PC-9 (cell line): Measurements from ENCODE around the gene RBBP9. TPM values are rescaled to one million over a fixed set of nuclear protein-coding genes. Genes with fewer than 3 reads are reported as not detected.

Experiments used
- BruUV-seq: library from RNA; stranded (reverse); fragments of 400-500 nt; replicated peaks from 2 replicates; lab custom pipeline; 2021; lab: Mats Ljungman, UMichigan
- CTCF ChIA-PET: fragments of 300-600 bp; sonication (Branson Sonifier 250); formaldehyde crosslinking; loops from one replicate; lab custom pipeline; 2022; ENCODE audit warnings: antibody characterized with exemption; lab: Charles Lee
- POLR2A ChIA-PET: fragments of 300-600 bp; sonication (Branson Sonifier 250); formaldehyde crosslinking; loops from one replicate; lab custom pipeline; 2022; ENCODE audit warnings: antibody characterized with exemption; ENCODE audit not compliant: unreplicated experiment; lab: Charles Lee
- DNase-seq, 2 experiments: peaks; one replicate each; pipeline versions ENCODE4 v3.0.0 to v3.0.0-alpha.2; 2015 to 2022; ENCODE audit warnings: mixed read lengths in 1 of 2
- H2AFZ ChIP-seq: fragments of 200-600 bp; sonication (generic); 2 replicates; pipeline ENCODE4 v1.8.1; 2017; ENCODE audit warnings: antibody characterized with exemption
- H3F3A ChIP-seq: fragments of 200-600 bp; sonication (generic); 2 replicates; pipeline ENCODE4 v1.8.1; 2017; ENCODE audit warnings: antibody characterized with exemption, mild to moderate bottlenecking, low read depth; ENCODE audit not compliant: insufficient read depth
- H3K27ac ChIP-seq: fragments of 200-600 bp; sonication (generic); 2 replicates; pipeline ENCODE4 v1.6.1; 2016; ENCODE audit warnings: mixed run types
- H3K27me3 ChIP-seq: fragments of 200-600 bp; sonication (generic); 2 replicates; pipeline ENCODE4 v1.6.1; 2016; ENCODE audit warnings: low read depth, mixed run types; ENCODE audit not compliant: insufficient read depth
- H3K36me3 ChIP-seq: fragments of 200-600 bp; sonication (generic); 2 replicates; pipeline ENCODE4 v1.6.1; 2016; ENCODE audit warnings: low read depth, mixed run types
- H3K4me1 ChIP-seq: fragments of 200-600 bp; sonication (generic); replicated peaks from 2 replicates; pipeline ENCODE4 v1.6.1; 2016; ENCODE audit warnings: mixed run types; ENCODE audit not compliant: insufficient read depth
- H3K4me2 ChIP-seq: fragments of 200-600 bp; sonication (generic); 2 replicates; pipeline ENCODE4 v1.6.1; 2017; ENCODE audit warnings: mixed run types
- H3K4me3 ChIP-seq: fragments of 200-600 bp; sonication (generic); 2 replicates; pipeline ENCODE4 v1.6.1; 2016; ENCODE audit warnings: mixed run types
- H3K79me2 ChIP-seq: fragments of 200-600 bp; sonication (generic); 2 replicates; pipeline ENCODE4 v1.6.1; 2017; ENCODE audit warnings: low read depth, mixed run types
- H3K9me2 ChIP-seq: fragments of 200-600 bp; sonication (generic); 2 replicates; pipeline ENCODE4 v1.8.1; 2017; ENCODE audit warnings: mild to moderate bottlenecking; ENCODE audit not compliant: insufficient read depth
- H3K9me3 ChIP-seq: fragments of 200-600 bp; sonication (generic); 2 replicates; pipeline ENCODE4 v1.8.1; 2016; ENCODE audit warnings: low read depth; ENCODE audit not compliant: insufficient read depth
- H4K20me1 ChIP-seq: fragments of 200-600 bp; sonication (generic); 2 replicates; pipeline ENCODE4 v1.8.1; 2017; ENCODE audit not compliant: insufficient read depth
- CTCF ChIP-seq: fragments of 200-600 bp; sonication (generic); conservative IDR thresholded peaks from 2 replicates; pipeline ENCODE4 v1.6.1; 2017; ENCODE audit warnings: mixed run types, antibody characterized with exemption, mild to moderate bottlenecking, moderate library complexity
- EZH2 ChIP-seq: fragments of 200-600 bp; sonication (generic); IDR thresholded peaks from 2 replicates; pipeline ENCODE4 v1.8.0; 2017; ENCODE audit warnings: antibody characterized with exemption, low read depth
- intact Hi-C: fragments of 100-400 bp; cut with micrococcal nuclease; formaldehyde crosslinking; loops from one replicate; pipeline ENCODE4 v1.10.0; 2022; ENCODE audit not compliant: unreplicated experiment
- total RNA-seq: library from RNA; stranded (reverse); gene quantifications from 2 replicates; pipeline ENCODE4 v1.2.3, GENCODE V29; 2021

RBBP9 gene
- total RNA-seq, 1 experiment from 2014 or later: 29.5 TPM

GRCh38 chr20:18477821-18478220 is 19.2 kb downstream of the RBBP9 start:
- no peak overlapping the region for H3K4me2 ChIP-seq
- H3K79me2 ChIP-seq: no peaks in the 10 kb centered on the region
- TF ChIP-seq CTCF (no peak), EZH2 (no peak)
- peaks cover 15% of the 10 kb centered on the region; the same call in 1 of the 2 replicates for H3K36me3 ChIP-seq
- H3K4me1 ChIP-seq: no peaks in the 10 kb centered on the region
- H2AFZ ChIP-seq: no peak overlapping the region
- no peaks in the 10 kb centered on the region for H3K9me3 ChIP-seq
- no TSS peak for BruUV-seq
- POLR2A ChIA-PET: no interaction called here
- no peak overlapping the region for H3K4me3 ChIP-seq
- DNase-seq: no peak
- no peak overlapping the region for H3K27ac ChIP-seq
- intact Hi-C loops: no loop called here
- H3K27me3 ChIP-seq: no peaks in the 10 kb centered on the region
- no peaks in the 10 kb centered on the region for H3F3A ChIP-seq
- no peaks in the 10 kb centered on the region; the same call in 1 of the 2 replicates for H4K20me1 ChIP-seq
- CTCF ChIA-PET: no interaction called here
- H3K9me2 ChIP-seq: no peaks in the 10 kb centered on the region

DNA sequence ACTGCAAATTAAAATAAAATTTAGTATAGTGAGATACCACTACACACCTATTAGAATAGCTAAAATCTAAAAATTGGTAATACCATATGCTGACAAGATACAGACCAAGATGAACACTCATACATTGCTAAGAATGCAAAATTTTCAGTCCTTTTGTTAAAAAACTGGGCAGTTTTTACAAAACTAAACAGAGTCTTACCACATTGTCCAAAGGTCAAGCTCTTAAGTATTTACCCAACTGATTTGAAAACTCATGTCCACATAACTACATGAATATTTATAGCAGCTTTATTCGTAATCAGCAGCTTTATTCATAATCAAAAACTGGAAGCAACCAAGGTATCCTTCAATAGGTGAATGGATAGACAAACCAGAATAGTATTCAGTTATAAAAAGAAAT is 19.8 kb downstream of the RBBP9 start:
- Histone ChIP-seq H3K4me3 (no peak overlapping the region), H3K4me1 (no peaks in the 10 kb centered on the region), H4K20me1 (no peaks in the 10 kb centered on the region; the same call in 1 of the 2 replicates), H3K4me2 (no peak overlapping the region), H3K9me3 (no peaks in the 10 kb centered on the region), H3K27me3 (no peaks in the 10 kb centered on the region), H2AFZ (no peak overlapping the region), H3K79me2 (no peaks in the 10 kb centered on the region), H3K9me2 (no peaks in the 10 kb centered on the region), H3F3A (no peaks in the 10 kb centered on the region), H3K36me3 (peaks cover 15% of the 10 kb centered on the region; the same call in 1 of the 2 replicates), H3K27ac (no peak overlapping the region)
- CTCF ChIA-PET: interaction anchor here (0.6 kb wide), 1 partner anchor 248 kb away, joined by 4 read pairs; no protein-coding TSS in a partner anchor
- no peak for DNase-seq
- no peak for TF ChIP-seq CTCF
- TF ChIP-seq EZH2: no peak
- BruUV-seq: no TSS peak
- POLR2A ChIA-PET: no interaction called here
- intact Hi-C loops: no loop called here

DNA sequence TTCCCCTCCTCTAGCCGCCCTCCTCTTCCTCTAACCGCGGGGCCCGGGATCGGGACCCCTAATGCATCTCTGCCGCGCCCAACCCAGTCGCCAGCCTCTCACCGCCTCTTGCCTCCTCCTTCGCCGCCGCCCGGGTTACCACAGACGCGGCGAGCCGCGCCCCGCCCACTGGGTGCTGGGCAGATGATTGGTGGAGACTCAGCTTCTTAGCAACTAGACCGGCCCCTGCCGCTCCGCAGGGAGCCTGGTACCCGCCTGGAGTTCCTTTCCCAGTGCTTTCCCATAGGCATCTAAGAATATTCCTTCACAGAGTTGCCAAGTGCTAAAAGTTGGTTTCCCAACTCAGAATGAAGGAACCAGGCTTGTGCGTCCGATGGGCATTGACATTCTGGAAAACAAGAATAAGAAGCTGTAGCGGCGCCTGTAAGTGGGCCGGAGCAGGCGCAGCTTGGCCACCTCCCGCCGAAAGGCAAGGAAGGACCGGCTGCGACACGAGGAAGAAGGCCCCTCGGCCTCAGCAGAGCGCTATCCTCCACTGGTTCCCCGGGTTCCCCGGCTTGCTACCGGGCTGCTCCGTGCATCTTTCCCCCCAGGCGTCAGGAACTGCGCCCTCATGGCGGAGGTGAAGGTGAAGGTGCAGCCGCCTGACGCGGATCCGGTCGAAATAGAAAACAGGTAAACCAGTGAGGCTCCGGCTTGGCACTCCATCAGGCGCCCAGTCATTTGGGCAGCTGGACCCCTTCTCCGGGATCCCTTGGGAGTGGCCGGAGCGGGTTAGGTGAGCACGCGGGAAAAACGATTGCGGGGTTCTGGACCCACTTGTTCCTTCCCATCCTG is 29.9 kb downstream of the RBBP9 start, which contains the start of the genes DZANK1 and POLR3F:
TSS of gene DZANK1 (minus strand) at position 137 of the 837 bp plus-strand sequence. CDS start 1,672 bp downstream, outside the sequence.
TSS of gene POLR3F (plus strand) at position 497 of the 837 bp plus-strand sequence. CDS start at position 614, 117 bp downstream.
- Histone ChIP-seq H3K27ac (peak within 1 kb of the TSS; percentile 52), H4K20me1 (no peaks in the 10 kb centered on the region), H3K9me3 (no peaks in the 10 kb centered on the region), H3K36me3 (0 out of 2 replicates have a peak, but pooled peaks cover 12% of the 10 kb centered on the region), H3K9me2 (no peaks in the 10 kb centered on the region), H3K4me2 (peak within 1 kb of the TSS; percentile 98), H2AFZ (peak within 1 kb of the TSS; percentile 94), H3K4me3 (peak within 1 kb of the TSS; percentile 97), H3F3A (no peaks in the 10 kb centered on the region), H3K27me3 (no peaks in the 10 kb centered on the region), H3K79me2 (peaks cover 33% of the 10 kb centered on the region), H3K4me1 (peaks cover 16% of the 10 kb centered on the region)
- BruUV-seq: no TSS peak
- POLR2A ChIA-PET: interaction anchor here (1.2 kb wide), 1 partner anchor 40 kb away, joined by 17 read pairs; the partner anchor contains the start of gene SEC23B
- TF ChIP-seq EZH2 (no peak), CTCF (no peak)
- CTCF ChIA-PET: no interaction called here
- peak; percentile 86 to 96 for DNase-seq
- intact Hi-C loops: loop anchor here (1.0 to 2.0 kb wide), 4 partner anchors 30 to 498 kb away; partner anchors contain the start of genes MGME1, RBBP9, SEC23B and SNX5
